ENCODE measurements around the gene TNP2. TPM values are rescaled to one million over a fixed set of nuclear protein-coding genes. Genes with fewer than 3 reads are reported as not detected.
"Not testable (repeated sequence)": the region's sequence is repeated elsewhere in the genome, so short reads cannot be mapped to it uniquely, and the experiment has no call there.

TNP2 gene
- total RNA-seq, 1 donor, result not detected

DNA sequence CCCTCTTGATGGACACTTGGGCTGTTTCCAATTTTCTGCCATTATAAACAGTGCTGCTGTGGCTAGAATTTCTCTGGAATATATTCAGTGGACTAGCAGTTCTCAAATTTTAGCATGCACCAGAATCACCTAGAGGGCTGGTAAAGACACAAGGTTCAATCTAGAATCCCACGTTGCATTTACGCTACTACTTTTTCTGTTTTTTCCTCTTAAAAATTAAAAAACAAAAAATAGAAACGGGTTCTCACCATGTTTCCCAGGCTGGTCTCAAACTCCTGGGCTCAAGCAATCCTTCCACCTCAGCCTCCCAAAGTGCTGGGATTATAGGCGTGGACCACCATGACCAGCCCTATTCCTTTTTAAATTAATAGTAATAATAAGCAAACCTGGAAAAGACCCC is 26.5 kb upstream of the TNP2 start:
- TF ChIP-seq CTCF (IDR thresholded peaks at IDR 0.05; ENCODE audit: insufficient read depth, low read length), result no peak
- no peak for DNase-seq (ENCODE audit: low read depth)
- no peak overlapping the region for H3K4me3 ChIP-seq (ENCODE audit: low read depth, low read length)

DNA sequence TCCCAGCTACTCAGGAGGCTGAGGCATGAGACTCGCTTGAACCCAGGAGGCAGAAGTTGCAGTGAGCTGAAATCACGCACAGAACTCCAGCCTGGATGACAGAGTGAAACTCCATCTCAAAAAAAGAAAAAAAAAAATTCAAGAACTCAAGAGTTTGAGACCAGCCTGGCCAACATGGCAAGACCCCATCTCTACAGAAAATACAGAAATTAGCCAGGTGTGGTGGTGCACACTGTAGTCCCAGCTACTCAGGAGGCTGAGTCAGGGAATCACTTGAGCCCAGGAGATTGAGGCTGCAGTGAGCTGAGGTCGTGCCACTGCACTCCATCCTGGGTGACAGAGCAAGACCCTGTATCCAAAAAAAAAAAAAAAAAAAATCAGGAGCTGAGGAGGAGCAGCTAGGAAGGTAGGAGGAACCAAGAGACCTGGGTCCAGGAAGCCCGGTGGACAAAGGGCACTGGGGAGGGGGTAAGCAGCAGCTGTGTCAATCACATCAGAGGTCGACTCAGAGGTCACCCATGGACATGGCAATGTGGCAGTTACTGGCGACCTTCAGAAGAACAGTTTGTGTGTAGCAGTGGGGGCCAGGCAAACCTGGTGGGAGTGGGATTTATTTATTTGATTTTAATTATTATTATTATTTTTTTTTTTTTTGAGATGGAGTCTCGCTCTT is 23.1 kb upstream of the TNP2 start:
- no peak for DNase-seq (ENCODE audit: low read depth)

GRCh38 chr16:11291091-11291703 is 22.1 kb upstream of the TNP2 start:
- H3K4me3 ChIP-seq (ENCODE audit: low read depth, low read length), result no peak overlapping the region
- TF ChIP-seq CTCF (IDR thresholded peaks at IDR 0.05; ENCODE audit: insufficient read depth, low read length), result no peak
- DNase-seq (ENCODE audit: low read depth), result no peak

More for the DNA sequence above, 23.1 kb upstream of the TNP2 start:
- TF ChIP-seq CTCF (IDR thresholded peaks at IDR 0.05; ENCODE audit: insufficient read depth, low read length), result no peak
- H3K4me3 ChIP-seq (ENCODE audit: low read depth, low read length), result no peak overlapping the region

DNA sequence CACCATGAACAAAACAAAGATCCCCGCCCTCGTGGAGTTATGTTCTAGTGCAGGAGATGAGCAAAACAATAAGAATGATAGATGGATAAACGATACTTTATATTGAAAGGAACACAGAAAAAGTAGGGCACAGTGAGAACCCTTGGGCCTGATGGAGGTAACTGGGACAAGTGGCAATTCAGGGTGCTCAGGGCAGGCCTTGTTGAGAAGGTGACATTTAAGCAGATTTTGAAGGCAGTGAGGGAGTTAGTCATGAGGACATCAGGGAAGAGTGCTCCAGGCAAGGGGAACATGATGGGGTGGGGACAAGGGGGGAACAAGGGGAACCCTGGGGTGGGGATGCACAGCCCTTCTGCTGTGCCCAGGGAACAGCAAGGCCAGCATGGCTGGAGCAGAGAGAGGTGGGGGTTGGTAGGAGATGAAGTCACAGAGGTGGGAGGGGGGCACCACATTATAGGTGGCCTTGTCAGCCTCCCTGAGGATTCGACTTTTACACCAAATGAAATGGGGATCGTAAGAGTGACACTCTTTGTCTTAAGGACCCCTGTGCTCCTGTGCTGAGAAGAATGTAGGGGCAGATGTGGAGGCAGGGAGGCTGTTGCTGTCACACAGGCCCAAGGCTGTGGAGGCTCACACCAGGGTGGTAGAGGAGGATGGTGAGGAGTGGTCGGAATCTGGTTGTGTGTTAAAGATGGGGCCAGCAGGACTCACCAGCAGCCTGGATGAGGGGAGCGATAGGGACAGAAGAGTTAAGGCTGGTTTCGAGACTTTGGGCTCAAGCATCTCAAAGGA is 21.2 kb upstream of the TNP2 start:
- no peak for TF ChIP-seq CTCF (IDR thresholded peaks at IDR 0.05; ENCODE audit: insufficient read depth, low read length)
- no peak for DNase-seq (ENCODE audit: low read depth)
- no peak overlapping the region for H3K4me3 ChIP-seq (ENCODE audit: low read depth, low read length)

DNA sequence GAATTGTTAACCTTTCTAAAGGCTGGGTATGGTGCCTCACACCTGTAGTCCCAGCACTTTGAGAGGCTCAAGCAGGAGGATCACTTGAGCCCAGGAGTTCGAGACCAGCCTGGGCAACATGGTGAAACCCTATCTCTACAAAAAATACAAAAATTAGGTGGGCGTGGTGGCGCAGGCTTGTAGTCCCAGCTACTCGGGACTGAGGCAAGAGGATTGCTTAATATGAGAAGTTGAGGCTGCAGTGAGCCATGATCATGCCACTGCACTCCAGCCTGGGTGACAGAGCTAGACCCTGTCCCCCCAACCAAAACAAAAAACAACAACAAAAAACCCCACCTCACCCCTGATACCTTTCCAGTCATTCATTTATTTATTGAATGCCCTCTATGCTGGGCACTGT is 20.6 kb upstream of the TNP2 start:
- not testable (repeated sequence) for H3K4me3 ChIP-seq (ENCODE audit: low read depth, low read length); DNase-seq (ENCODE audit: low read depth)

DNA sequence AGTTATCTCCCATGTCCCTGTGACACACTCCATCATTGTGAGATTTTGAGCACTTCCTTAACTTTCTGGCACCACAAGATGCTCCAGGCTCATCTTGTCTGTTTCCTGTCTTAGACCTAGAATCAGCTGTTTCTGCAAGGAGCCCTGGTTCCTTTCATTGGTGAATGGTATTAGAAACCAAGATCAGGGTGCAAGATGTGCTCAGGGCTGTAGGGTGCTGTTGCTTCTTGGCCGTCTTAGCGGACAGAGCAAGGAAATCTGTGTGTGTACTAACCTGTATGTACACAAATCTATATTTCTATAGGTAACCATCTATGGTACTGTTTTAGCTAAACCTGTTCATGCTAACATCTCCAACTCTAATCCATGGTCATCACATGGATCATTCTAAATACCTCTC is 20.1 kb upstream of the TNP2 start:
- TF ChIP-seq CTCF (IDR thresholded peaks at IDR 0.05; ENCODE audit: insufficient read depth, low read length), result no peak
- no peak for DNase-seq (ENCODE audit: low read depth)
- no peak overlapping the region for H3K4me3 ChIP-seq (ENCODE audit: low read depth, low read length)

DNA sequence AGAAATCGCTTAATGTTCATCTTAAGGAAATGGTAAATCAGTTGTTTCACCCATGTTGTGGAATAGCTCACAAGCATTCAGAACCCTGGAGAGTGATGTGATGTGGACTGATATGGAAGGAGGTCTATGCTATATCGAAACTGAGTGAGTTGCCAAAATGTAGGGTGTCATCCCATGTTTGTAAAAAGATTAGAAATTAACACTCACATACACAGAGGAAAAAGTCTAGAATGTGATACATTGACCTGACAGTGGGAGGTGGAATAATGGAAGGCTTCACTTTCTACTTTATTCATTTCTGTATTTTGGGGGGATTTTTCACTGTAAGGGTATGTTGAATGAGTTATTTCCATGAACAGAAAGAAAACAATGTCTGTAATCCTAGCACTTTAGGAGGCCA is 16.7 kb upstream of the TNP2 start:
- no peak overlapping the region for H3K4me3 ChIP-seq (ENCODE audit: low read depth, low read length)
- no peak for TF ChIP-seq CTCF (IDR thresholded peaks at IDR 0.05; ENCODE audit: insufficient read depth, low read length)
- no peak for DNase-seq (ENCODE audit: low read depth)
